Epithelial cell of prostate (primary cell): ENCODE measurements around the gene KIAA1328.

Source experiments
- DNase-seq: peaks from one replicate; pipeline ENCODE4 v3.0.0-alpha.2; 2011; ENCODE audit warnings: low read depth, low spot score
- H3K27ac ChIP-seq: fragments of 450-650 bp; 2 replicates; pipeline ENCODE4 v1.5.1; 2017; ENCODE audit warnings: mild to moderate bottlenecking

KIAA1328 gene

DNA sequence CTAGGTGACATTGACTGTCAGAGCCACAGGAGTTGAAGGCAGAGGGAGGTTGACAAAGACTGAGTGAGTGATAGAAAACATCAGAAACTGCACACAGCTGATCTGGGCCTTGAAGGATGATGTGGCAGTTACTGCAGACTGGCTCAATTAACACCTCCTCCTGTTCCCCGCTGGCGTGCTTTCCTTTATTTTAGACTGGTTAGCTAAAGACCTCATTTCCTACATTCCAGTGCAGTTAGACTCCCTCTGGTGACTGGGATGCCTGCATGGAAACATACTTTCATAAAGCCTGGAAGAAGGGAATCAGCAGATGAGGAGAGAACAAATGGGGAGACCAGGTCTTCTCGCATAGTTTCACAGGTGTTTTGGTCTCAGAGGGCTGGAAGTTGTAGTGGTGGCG lies 7.2 kb upstream of the KIAA1328 start:
- no peak overlapping the region for H3K27ac ChIP-seq
- DNase-seq, result no peak

DNA sequence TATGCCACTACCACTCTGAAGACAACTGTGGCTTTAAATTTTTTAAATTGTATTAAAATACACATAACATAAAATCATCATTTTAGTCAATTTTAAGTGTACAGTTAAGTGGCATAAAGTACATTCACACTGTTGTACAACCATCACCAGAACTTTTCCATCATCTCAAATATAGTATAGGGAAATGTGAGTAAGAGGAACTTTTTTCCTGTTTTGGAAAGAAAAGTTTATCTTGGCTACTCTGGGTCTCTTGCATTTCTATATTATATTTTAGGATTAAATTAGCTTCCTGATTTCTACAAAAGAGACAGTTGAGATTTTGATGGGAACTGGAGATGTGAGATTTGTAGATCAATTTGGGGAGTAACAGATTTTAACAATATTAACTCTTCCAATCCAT lies 3.4 kb upstream of the KIAA1328 start:
- no peak overlapping the region for H3K27ac ChIP-seq
- no peak for DNase-seq

DNA sequence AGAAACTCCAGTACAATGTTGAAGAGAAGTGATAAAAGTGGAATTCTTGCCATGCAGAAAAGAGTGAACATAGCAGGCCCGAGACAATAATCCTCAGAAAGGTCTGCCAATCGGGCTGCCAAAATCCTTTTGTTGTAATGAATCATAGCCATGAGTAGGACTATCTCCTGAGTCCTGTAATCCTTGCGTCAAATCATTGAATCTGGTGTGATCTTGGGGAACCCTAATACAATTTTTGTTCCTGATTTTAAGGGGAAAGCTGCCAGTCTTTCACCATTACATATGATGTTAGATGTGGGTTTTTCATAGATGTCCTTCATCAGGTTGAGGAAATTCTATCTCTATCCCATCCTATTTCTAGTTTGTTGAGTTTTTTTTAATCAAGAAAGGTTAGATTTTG lies 2.4 kb upstream of the KIAA1328 start:
- no peak for DNase-seq
- H3K27ac ChIP-seq, result no peak overlapping the region

DNA sequence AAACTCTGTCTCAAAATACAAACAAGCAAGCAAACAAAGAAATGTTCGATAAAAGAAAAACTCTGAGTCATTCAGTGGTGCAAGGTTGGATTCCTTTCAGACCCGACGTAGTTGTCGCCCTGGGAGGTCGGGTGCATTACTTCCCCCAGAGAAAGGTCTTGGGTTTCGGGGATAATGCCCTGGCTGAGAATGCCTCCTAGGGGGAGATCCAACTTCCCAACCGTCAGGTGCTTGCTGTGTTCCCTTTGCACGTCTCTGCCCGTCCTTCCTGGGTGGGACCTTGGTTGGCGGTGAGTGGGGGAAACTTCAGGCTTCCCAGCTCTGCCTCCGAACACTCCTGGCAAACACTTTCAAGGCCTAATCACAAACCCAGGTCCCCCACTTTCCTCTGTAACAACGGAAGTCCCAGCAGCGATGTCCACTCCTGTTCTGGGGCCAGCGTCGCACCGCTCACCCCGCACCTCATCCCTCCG lies 734 bp upstream of the KIAA1328 start:
- H3K27ac ChIP-seq, result peak overlapping the region; percentile 75
- no peak for DNase-seq

DNA sequence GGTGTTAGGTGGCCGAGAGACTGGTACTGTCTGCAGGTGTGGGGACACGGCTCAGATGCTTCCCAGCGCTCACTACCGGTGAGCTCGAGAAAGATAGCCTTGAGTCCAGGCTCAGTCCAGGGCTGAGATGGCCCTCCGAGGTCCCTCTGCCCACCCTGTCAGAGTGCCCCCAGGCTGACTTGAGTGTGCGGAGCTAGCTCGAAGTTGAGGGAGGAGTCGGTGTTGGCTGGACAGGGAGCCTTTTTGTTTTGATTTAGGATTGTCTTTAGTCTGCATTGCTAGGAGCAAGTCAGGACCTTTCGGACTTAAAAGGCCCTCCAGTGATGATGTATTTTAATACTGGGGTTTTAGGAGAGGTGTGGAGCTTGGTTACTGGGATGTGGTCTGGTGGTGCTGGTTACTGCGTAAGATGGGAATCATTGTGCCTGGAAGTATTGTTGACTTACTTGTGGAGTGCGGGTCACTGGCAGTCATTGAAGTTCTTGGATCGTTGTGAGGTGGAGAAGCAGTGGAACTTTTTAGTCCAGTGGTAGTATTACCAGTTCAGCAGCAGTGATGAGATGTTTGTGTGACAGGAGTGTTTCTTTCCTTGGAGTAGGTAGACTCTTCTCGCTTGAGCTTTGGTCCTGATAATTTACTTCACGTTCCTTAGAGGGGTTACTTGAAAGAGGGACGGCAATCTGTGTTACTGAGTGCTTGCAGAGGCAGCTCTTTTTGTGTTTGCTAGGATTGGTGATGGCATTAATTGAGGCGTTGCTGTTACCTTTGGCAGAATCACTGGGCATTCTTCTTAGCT lies 633 bp downstream of the KIAA1328 start:
- no peak for DNase-seq
- H3K27ac ChIP-seq, result peak overlapping the region; percentile 75

DNA sequence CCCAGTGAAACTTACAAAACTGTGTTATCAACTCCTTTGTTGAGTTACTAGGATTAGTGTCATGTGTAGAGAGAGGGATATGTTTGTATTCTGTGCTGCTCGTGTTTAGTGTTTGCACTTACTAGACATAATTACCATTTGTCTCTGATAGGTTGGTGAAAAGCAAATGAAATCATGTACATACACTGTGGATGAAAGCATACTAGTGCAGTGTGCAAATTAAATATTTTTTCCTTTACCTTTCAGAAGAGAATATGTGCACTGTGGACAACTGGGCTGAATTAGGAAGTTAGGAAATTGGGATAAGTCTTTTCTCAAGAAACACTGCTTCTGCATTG lies 1.2 kb downstream of the KIAA1328 start:
- no peak overlapping the region for H3K27ac ChIP-seq
- DNase-seq, result no peak

DNA sequence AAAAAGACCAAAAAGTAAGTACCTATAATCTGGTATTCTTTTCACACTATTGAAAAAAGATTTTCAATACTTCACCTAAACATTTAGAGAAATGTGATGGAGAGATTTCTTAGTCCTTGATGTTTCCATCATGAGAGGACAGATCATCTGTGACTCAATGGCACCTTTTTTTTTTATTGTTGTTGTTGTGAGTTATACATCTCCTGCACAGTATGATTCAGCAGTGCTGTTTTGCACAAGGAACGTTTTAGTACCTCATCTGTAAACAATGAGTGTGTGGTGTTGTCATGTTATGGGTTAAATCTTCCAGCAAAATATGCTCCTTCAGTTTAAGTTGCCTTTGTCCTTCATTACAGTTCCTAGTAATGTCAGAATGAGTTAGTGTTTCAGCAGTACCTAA lies 2.2 kb downstream of the KIAA1328 start:
- peak; percentile 69 for DNase-seq
- no peak overlapping the region for H3K27ac ChIP-seq

DNA sequence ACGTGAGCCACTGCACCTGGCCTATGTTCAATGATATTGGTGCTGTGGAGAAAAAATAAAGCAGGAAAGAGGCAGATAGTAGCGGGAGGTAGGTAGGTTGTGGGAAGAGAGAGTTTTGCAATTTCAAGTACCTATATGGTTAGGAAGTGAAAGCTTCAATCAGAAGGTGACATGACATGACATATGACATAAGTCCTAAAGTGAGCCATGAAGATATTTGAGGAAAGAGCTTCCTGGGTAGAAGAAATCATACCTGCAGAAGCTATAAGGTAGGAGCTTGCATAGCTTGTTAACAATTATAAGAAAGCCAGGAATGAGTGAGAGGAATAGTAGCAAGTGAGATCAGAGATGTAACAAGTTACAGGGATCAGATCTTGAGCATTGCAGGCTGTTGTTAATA lies 4.2 kb downstream of the KIAA1328 start:
- H3K27ac ChIP-seq, result no peak overlapping the region
- no peak for DNase-seq

DNA sequence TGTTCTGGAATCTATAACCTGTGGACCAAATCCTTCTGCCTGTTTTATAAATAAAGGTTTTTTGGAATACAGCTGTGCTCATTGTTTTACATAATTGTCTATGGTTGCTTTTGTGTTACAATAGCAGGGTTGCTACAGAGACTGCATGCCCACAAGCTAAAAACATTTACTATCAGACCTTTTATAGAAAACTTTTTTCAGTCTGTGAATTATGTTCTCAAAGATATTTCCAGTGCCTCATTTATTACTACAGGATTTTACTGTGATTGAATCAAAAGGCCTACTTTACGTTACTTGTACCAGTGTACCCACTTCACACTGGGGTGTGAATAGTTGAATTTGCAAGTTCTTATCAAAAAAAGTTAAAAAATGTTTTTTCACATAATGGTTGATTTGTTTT lies 7.0 kb downstream of the KIAA1328 start:
- no peak for DNase-seq
- H3K27ac ChIP-seq, result no peak overlapping the region

DNA sequence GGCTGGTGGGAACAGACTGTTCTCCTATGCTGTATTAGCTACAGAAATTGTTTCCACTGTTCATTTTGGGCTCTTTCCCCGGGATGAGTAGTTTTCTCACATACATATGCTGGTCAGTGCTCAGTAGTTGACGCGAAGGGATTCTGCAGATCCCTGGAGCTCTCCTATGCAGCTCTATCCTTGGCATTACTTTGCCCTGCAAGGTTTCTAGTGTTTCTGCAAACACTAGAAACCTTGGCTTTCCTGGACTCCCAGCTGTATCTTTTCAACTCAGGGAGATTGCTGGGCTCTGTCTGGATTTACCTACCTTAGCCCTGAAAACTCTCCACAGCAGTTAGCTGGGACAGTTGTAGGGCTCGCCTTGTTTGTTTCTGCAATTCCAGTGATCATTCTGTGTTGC lies 10.9 kb downstream of the KIAA1328 start:
- DNase-seq, result no peak
- no peak overlapping the region for H3K27ac ChIP-seq

DNA sequence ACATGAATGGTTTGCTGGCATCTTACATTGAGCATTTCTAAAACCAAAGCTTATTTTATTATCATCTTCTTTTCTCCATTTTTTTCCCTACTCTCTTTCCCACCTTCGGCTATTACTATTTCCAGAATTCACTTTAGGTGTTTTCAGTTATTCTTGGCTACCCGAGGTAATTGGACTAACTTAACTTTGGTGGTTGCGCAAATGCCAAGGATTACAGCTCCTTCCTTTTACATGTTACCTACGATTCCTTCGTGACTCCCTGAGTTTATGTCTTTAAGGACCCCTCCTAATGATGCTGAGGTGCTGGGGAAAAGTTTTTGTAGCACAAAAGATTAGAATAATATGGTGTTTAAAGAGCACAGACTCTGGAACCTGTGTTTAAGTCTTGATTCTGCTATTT lies 14.3 kb downstream of the KIAA1328 start:
- H3K27ac ChIP-seq, result no peak overlapping the region
- no peak for DNase-seq

DNA sequence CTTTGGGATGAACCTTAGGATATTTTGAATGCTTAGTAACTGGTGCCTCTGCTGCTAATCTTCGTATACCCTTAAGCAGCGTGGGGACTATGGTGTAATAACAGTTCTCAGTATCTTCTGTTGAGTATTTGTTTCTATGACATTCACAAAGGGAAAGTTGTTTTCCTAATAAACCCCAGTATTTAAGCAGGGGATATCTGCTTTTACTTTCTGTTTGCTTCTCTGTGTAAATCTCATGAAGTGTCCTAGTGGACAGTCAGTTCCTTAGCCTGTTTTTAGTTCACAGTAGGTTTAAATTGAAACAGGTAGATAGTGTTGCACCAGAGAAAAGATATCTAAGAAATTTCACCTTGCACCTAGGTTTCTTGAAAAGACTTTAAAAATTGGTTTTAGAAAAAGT lies 14.9 kb downstream of the KIAA1328 start:
- no peak overlapping the region for H3K27ac ChIP-seq
- no peak for DNase-seq

DNA sequence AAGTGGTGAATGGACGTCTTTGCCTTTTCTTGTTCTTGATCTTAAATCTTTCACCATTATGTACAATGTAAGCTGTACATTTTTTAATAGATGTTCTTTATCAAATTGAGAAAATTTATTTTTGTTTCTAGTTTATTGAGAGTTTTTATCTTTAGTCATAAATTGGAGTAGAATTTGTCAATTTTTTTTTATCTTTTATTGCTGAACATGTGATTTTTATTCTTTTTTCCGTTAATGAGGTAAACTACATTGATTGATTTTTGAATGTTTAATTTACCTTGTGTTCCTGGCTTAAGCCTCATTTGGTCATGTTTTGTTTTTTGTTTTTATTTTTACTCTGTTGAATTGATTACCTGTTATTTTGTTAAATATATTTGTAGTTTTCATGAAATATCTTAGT lies 19.7 kb downstream of the KIAA1328 start:
- H3K27ac ChIP-seq, result no peak overlapping the region
- no peak for DNase-seq

DNA sequence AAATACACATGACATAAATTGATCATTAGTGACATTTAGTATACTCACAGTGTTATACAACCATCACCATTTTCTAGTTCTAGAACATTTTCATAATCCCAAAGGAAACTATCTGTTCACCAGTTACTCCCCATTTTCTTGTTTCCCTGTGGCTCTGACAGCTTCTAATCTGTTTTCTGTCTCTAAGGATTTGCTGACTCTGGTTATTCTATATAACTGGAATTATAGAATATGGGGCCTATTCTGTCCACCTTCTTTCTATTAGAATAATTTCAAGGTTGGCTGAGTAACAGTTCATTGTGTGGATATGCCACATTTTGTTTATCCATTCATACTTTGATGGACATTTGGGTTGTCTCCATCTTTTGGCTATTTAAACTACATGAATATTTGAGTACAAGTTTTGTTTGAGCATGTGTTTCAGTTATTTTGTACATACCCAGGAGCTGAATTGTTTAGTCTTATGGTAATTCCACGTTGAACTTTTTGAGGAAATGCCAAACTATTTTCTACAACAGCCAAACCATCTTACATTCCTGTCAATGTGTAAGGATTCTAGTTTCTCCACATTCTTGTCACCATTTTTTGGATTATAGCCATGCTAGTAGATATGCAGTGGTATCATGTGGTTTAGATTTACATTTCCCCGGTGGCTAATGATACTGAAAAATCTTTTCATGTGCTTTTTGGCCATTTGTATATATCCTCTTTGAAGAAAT lies 20.5 kb downstream of the KIAA1328 start:
- DNase-seq, result no peak
- H3K27ac ChIP-seq, result no peak overlapping the region

DNA sequence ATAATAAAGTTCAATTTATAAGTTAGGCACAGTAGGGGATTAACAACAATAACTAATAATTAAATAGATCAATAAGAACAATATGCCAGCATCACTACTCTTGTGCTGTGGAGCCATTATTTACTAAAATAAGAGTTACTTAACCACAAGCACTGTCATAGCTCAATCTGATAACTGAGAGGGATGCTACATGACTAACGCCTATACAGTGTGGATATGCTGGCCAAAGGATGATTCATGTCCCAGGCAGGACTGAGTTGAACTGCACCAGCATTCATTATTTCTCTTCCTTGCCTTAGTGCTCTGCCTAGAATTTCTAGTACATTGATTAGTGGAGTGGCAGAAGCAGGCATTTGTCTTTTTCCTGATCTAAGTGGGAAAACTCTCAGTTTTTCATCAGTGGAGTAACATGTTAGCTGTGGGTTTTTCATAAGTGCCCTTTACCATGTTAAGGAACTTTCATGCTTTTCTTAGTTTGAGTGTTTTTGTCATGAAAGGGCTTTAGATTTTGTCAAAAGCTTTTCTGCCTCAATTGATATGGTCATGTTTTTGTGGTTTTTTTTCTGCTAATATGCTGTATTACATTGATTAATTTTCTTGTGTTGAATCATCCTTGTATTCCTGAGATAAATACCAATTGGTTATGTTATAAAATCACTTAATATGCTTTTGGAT lies 21.7 kb downstream of the KIAA1328 start:
- peak; percentile 72 for DNase-seq
- H3K27ac ChIP-seq, result no peak overlapping the region

DNA sequence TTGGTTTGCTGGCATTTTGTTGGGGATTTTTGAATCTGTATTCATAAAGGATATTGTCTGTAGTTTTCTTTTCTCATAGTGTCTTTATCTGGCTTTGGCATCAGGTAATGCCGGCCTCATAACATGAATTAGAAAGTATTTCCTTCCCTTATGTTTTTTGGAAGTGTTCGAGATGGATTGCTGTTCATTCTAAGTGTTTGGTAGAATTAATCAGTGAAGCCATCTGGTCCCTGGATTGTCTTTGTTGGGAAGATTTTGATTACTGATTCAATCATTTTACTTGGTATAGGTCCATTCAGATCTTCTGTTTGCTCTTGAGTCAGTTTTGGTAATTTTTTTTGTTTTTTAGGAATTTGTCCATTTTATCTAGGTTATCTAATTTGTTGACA lies 22.3 kb downstream of the KIAA1328 start:
- H3K27ac ChIP-seq, result no peak overlapping the region
- no peak for DNase-seq

DNA sequence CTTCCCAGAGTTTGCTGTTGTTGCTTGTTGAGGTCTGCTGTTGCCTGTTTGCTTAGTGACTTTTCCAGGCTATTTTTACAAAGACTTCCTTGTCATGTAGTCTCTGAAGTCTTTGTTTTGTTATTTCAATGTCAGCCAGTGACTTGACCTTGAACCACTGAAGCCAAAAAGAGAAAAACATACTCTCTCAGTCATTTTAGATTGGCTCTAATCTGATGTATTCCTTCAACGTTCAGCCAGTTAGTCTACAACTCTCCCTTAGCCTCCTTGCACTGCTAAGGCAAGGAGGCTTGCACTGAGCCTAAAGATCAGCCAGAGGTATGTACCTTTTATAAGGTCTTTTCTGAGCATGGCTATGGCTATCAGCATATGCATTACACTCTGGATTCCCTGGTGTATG lies 27.9 kb downstream of the KIAA1328 start:
- DNase-seq, result no peak
- no peak overlapping the region for H3K27ac ChIP-seq

DNA sequence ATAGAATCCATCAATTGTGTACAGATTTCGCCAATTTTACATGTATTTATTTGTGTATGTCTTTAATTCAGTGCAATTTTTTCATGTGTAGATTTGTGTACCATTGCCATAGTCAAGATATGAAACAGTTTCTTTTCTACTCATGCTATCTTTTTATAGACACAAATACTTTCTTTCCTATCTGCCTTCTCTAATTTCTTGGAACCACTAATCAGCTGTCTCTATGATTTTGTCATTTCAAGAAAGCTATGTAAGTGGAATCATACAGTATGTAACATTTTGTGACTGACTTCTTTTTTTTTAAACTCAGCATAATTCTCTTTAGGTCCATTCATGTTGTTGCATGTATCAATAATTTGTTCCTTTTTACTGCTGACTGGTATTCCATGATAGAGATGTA lies 33.3 kb downstream of the KIAA1328 start:
- DNase-seq, result no peak
- no peak overlapping the region for H3K27ac ChIP-seq

DNA sequence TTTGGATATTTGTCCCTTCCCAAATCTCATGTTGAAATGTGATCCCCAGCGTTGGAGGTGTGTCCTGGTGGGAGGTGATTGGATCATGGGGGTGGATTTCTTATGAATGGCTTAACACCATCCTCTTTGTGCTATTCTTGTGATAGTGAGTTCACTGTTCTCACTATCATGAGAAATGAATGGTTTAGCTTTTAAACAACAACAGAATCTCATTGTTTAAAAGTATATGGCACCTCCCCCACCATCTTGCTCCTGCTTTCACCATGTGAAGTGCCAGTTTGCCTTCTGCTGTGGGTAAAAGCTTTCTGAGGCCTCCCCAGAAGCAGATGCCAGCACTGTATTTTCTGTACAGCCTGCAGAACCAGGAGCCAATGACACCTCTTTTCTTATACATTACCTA lies 38.1 kb downstream of the KIAA1328 start:
- no peak for DNase-seq

DNA sequence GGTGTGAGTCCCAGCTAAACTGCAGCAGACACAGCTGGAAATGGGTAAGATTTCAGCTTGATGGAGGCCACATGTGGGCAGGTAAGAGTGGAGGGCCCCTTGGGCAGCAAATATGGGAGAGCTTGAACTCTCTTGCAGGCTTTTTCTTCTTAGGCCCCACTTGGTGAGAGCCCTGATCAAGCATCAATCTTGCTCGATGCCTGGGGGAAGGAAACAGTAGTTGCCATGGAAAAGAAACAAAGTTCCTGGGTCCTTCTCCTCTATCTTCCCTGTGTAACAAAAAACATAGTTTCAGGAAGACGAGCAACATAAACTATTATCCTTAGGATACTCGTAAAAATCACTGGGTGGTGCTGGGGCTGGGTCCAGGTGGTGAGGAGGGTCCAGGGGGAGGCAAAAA lies 42.9 kb downstream of the KIAA1328 start:
- no peak for DNase-seq

More for the DNA sequence above, 38.1 kb downstream of the KIAA1328 start:
- no peak overlapping the region for H3K27ac ChIP-seq

DNA sequence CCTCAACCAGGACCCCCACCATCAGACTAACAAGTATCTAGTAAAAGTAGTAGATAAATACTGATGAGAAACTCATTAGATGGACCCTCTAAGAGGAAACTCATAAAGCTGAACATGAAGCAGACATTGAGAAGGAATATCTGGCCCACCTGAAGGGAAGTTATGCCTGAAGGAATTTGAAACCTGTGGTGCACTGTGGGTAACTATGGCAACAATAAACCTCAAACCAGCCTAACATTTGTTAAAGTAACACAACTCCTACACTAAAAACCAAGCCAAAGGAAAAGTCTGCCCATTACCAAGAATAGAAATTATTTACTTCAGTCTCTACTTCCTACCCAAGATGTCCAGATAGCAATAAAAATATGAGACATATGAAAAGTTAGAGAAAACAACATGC lies 43.4 kb downstream of the KIAA1328 start:
- no peak for DNase-seq
- H3K27ac ChIP-seq, result no peak overlapping the region

More for the DNA sequence above, 42.9 kb downstream of the KIAA1328 start:
- no peak overlapping the region for H3K27ac ChIP-seq
